ENCODE results near the gene FRMPD4.

FRMPD4 gene

DNA sequence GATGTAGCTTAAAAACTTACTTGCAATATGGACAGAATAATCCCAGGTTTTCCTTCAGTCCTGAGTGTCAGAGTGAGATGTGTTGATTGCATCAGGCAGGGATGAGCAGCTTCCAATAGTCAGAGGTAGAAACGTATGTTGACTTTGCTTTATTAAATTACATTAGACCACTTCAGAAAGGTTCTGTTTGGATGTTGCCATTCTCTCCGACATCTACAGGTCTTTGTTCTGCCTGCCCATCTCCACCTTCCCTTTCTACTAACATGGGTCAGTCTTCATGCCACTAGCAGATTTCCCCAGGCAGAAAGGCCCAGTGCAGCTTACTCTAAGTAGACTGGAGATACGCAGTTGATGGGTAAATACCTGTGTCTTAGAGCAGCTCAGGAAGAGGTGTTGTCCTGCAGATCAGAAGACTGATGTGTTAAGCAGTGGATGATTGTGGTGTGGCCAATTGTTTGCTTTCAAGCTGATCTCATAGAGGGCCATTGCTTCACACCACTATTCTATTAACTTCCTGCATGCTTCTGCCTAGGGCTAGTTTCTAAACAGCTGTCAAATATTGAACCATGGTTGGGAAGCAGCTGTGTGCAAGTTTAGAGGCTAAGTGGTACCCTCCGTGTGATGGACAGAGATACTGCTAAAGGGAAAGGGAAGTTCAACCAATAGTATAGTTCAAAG lies 1.8 kb downstream of the FRMPD4 start:
- Histone ChIP-seq H2AFZ (ENCODE audit: low read length) (no peak overlapping the region), H3K4me2 (ENCODE audit: low read depth, low read length) (no peak overlapping the region), H3K27ac (ENCODE audit: low read length) (no peak overlapping the region), H3K9me3 (replicated peaks; ENCODE audit: insufficient read depth, low read length) (no peaks in the 10 kb centered on the region), H3K9ac (ENCODE audit: low read length) (no peak overlapping the region), H3K79me2 (ENCODE audit: low read length) (no peaks in the 10 kb centered on the region), H4K20me1 (ENCODE audit: insufficient read depth, low read length) (no peaks in the 10 kb centered on the region), H3K9me2 (replicated peaks; ENCODE audit: insufficient read depth, low read length) (no peaks in the 10 kb centered on the region), H3F3A (ENCODE audit: insufficient read depth, low read length) (no peaks in the 10 kb centered on the region; the same call in 1 of the 2 replicates), H3K36me3 (replicated peaks; ENCODE audit: insufficient read depth, low read length) (no peaks in the 10 kb centered on the region), H3K4me1 (ENCODE audit: low read length) (no peaks in the 10 kb centered on the region), H3K4me3 (ENCODE audit: low read length) (no peak overlapping the region), H3K27me3 (replicated peaks; ENCODE audit: insufficient read depth, low read length) (no peaks in the 10 kb centered on the region)
- TF ChIP-seq, protein P1, sequence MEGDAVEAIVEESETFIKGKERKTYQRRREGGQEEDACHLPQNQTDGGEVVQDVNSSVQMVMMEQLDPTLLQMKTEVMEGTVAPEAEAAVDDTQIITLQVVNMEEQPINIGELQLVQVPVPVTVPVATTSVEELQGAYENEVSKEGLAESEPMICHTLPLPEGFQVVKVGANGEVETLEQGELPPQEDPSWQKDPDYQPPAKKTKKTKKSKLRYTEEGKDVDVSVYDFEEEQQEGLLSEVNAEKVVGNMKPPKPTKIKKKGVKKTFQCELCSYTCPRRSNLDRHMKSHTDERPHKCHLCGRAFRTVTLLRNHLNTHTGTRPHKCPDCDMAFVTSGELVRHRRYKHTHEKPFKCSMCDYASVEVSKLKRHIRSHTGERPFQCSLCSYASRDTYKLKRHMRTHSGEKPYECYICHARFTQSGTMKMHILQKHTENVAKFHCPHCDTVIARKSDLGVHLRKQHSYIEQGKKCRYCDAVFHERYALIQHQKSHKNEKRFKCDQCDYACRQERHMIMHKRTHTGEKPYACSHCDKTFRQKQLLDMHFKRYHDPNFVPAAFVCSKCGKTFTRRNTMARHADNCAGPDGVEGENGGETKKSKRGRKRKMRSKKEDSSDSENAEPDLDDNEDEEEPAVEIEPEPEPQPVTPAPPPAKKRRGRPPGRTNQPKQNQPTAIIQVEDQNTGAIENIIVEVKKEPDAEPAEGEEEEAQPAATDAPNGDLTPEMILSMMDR (IDR thresholded peaks at IDR 0.05; ENCODE audit: low read length) = no peak
- TF ChIP-seq EZH2phosphoT487 (IDR thresholded peaks at IDR 0.05; ENCODE audit: low read length) = no peak
- TF ChIP-seq EZH2 (optimal IDR thresholded peaks at IDR 0.05; ENCODE audit: low read depth, low read length) = no peak
- DNase-seq = no peak

GRCh38 chrX:12141511-12141910 lies 3.2 kb downstream of the FRMPD4 start:
- no peaks in the 10 kb centered on the region for H3K9me2 ChIP-seq (replicated peaks; ENCODE audit: insufficient read depth, low read length)
- TF ChIP-seq EZH2 (optimal IDR thresholded peaks at IDR 0.05; ENCODE audit: low read depth, low read length) (no peak), EZH2phosphoT487 (IDR thresholded peaks at IDR 0.05; ENCODE audit: low read length) (no peak)
- TF ChIP-seq, protein P1 (IDR thresholded peaks at IDR 0.05; ENCODE audit: low read length) = no peak
- no peaks in the 10 kb centered on the region for H3K27me3 ChIP-seq (replicated peaks; ENCODE audit: insufficient read depth, low read length)
- H3K27ac ChIP-seq (ENCODE audit: low read length) = no peak overlapping the region
- no peak overlapping the region for H3K4me3 ChIP-seq (ENCODE audit: low read length)
- no peak overlapping the region for H3K4me2 ChIP-seq (ENCODE audit: low read depth, low read length)
- no peaks in the 10 kb centered on the region for H3K4me1 ChIP-seq (ENCODE audit: low read length)
- H2AFZ ChIP-seq (ENCODE audit: low read length) = no peak overlapping the region
- H3F3A ChIP-seq (ENCODE audit: insufficient read depth, low read length) = no peaks in the 10 kb centered on the region; the same call in 1 of the 2 replicates
- H3K79me2 ChIP-seq (ENCODE audit: low read length) = no peaks in the 10 kb centered on the region
- no peak overlapping the region for H3K9ac ChIP-seq (ENCODE audit: low read length)
- H3K36me3 ChIP-seq (replicated peaks; ENCODE audit: insufficient read depth, low read length) = no peaks in the 10 kb centered on the region
- DNase-seq = no peak
- no peaks in the 10 kb centered on the region for H4K20me1 ChIP-seq (ENCODE audit: insufficient read depth, low read length)
- H3K9me3 ChIP-seq (replicated peaks; ENCODE audit: insufficient read depth, low read length) = no peaks in the 10 kb centered on the region

- Histone ChIP-seq H3K9me3 (replicated peaks; ENCODE audit: insufficient read depth, low read length) (no peaks in the 10 kb centered on the region), H3K4me3 (ENCODE audit: low read length) (no peak overlapping the region), H3K27me3 (replicated peaks; ENCODE audit: insufficient read depth, low read length) (no peaks in the 10 kb centered on the region), H3K4me2 (ENCODE audit: low read depth, low read length) (no peak overlapping the region), H3K36me3 (replicated peaks; ENCODE audit: insufficient read depth, low read length) (no peaks in the 10 kb centered on the region), H3K9ac (ENCODE audit: low read length) (no peak overlapping the region), H3F3A (ENCODE audit: insufficient read depth, low read length) (no peaks in the 10 kb centered on the region; the same call in 1 of the 2 replicates), H3K4me1 (ENCODE audit: low read length) (no peaks in the 10 kb centered on the region), H3K79me2 (ENCODE audit: low read length) (no peaks in the 10 kb centered on the region), H3K27ac (ENCODE audit: low read length) (no peak overlapping the region), H4K20me1 (ENCODE audit: insufficient read depth, low read length) (no peaks in the 10 kb centered on the region), H3K9me2 (replicated peaks; ENCODE audit: insufficient read depth, low read length) (no peaks in the 10 kb centered on the region), H2AFZ (ENCODE audit: low read length) (no peak overlapping the region)
- peak; percentile 13 for DNase-seq
- TF ChIP-seq EZH2 (optimal IDR thresholded peaks at IDR 0.05; ENCODE audit: low read depth, low read length) (no peak), EZH2phosphoT487 (IDR thresholded peaks at IDR 0.05; ENCODE audit: low read length) (no peak)
- TF ChIP-seq, protein P1 (IDR thresholded peaks at IDR 0.05; ENCODE audit: low read length) = no peak
Observed at GRCh38 chrX:12142661-12143060, 4.4 kb downstream of the FRMPD4 start.
